Gastroesophageal sphincter (tissue), 4 donors: ENCODE results near the gene E2F3. TPM values are rescaled to one million over a fixed set of nuclear protein-coding genes. Genes with fewer than 3 reads are reported as not detected.

Experiments
- ATAC-seq: fragments of 150-250 bp; one replicate; pipeline ENCODE4 v1.9.1; 2016; ENCODE audit warnings: mild to moderate bottlenecking, moderate library complexity
- H3K27ac ChIP-seq, 4 donors: fragments of 200-600 bp; sonication (generic) in 3 of 4; 1 replicate in 3 of 4; 2 replicates in 1 of 4; pipeline ENCODE4 v1.5.1; 2016 to 2019
- H3K27me3 ChIP-seq: fragments of 200-600 bp; sonication (generic); one replicate; pipeline ENCODE4 v1.5.1; 2019
- H3K36me3 ChIP-seq, 2 donors: fragments of 200-600 bp; sonication (generic); one replicate each; pipeline ENCODE4 v1.5.1; 2019; ENCODE audit warnings: control low read depth in 1 of 2
- H3K4me1 ChIP-seq, 3 donors: fragments of 200-600 bp; sonication (generic); 1 replicate in 2 of 3; 2 replicates in 1 of 3; pipeline ENCODE4 v1.5.1; 2016 to 2019; ENCODE audit warnings: control low read depth in 2 of 3
- H3K4me3 ChIP-seq, 2 donors: fragments of 200-600 bp; sonication (generic); one replicate each; pipeline ENCODE4 v1.5.1; 2019; ENCODE audit warnings: mild to moderate bottlenecking in 1 of 2, moderate library complexity in 1 of 2
- H3K9me3 ChIP-seq, 3 donors: fragments of 200-600 bp; sonication (generic); one replicate each; pipeline ENCODE4 v1.5.1; 2017 to 2019; ENCODE audit warnings: control low read depth in 2 of 3
- CTCF ChIP-seq, 4 experiments: fragments of 200-600 bp in 2 of 4; fragments of 450-650 bp in 2 of 4; sonication (generic) in 1 of 4; IDR thresholded peaks; one replicate each; pipeline ENCODE4 v1.5.1; 2017 to 2019; ENCODE audit warnings: antibody characterized with exemption in 4 of 4, mild to moderate bottlenecking in 2 of 4, moderate library complexity in 2 of 4
- EP300 ChIP-seq: sonication (generic); formaldehyde crosslinking; IDR thresholded peaks from one replicate; pipeline ENCODE4 v1.6.1; 2017; ENCODE audit warnings: antibody characterized with exemption, mild to moderate bottlenecking
- POLR2A ChIP-seq, 2 donors: fragments of 450-650 bp; IDR thresholded peaks; one replicate each; pipeline ENCODE4 v1.6.1; 2017; ENCODE audit warnings: antibody characterized with exemption in 2 of 2, mild to moderate bottlenecking in 2 of 2, moderate library complexity in 1 of 2
- POLR2AphosphoS5 ChIP-seq: sonication (generic); formaldehyde crosslinking; IDR thresholded peaks from one replicate; pipeline ENCODE4 v1.6.1; 2017; ENCODE audit warnings: antibody characterized with exemption
- WGBS, 2 donors: methylation state at CpG; one replicate each; pipeline ENCODE4 v1.1.5; 2018; ENCODE audit warnings: low coverage in 1 of 2; 5-methylcytosine and 5-hydroxymethylcytosine counted together
- total RNA-seq, 4 donors: library from RNA; depleted of rRNA; stranded (reverse); fragments of >200 nt; gene quantifications; one replicate each; pipeline ENCODE4 v1.1.0, GENCODE V29; 2016

E2F3 gene
- total RNA-seq, 4 donors from 2014 or later: 3.4 to 6.5 (median 5.2) TPM

GRCh38 chr6:20490591-20490990, 88.9 kb downstream of the E2F3 start:
- Histone ChIP-seq H3K4me3 (no peak overlapping the region), H3K36me3 (peaks cover 0 to 47% of the 10 kb centered on the region in 2 donors), H3K27me3 (no peaks in the 10 kb centered on the region), H3K9me3 (no peaks in the 10 kb centered on the region), H3K4me1 (no peaks in the 10 kb centered on the region), H3K27ac (no peak overlapping the region)
- WGBS, 2 donors: 79 to 88% methylated on average over 4 to 6 of the region's 6 CpGs
- TF ChIP-seq POLR2AphosphoS5 (no peak), POLR2A (IDR thresholded peaks at IDR 0.05) (no peak), CTCF (IDR thresholded peaks at IDR 0.05) (no peak), EP300 (no peak)
- ATAC-seq: no peak

GRCh38 chr6:20492099-20492498, 90.4 kb downstream of the E2F3 start:
- no peaks in the 10 kb centered on the region for H3K9me3 ChIP-seq
- 60 to 83% methylated on average over 1 of the region's 2 CpGs for WGBS, 2 donors
- no peaks in the 10 kb centered on the region for H3K4me1 ChIP-seq
- H3K27me3 ChIP-seq: no peaks in the 10 kb centered on the region
- peaks cover 0 to 39% of the 10 kb centered on the region in 2 donors for H3K36me3 ChIP-seq
- ATAC-seq: no peak
- H3K4me3 ChIP-seq: no peak overlapping the region
- H3K27ac ChIP-seq: no peak overlapping the region
- TF ChIP-seq CTCF (IDR thresholded peaks at IDR 0.05) (no peak), EP300 (no peak), POLR2A (IDR thresholded peaks at IDR 0.05) (no peak), POLR2AphosphoS5 (no peak)

- Histone ChIP-seq H3K4me3 (no peak overlapping the region), H3K4me1 (no peaks in the 10 kb centered on the region), H3K9me3 (no peaks in the 10 kb centered on the region), H3K27me3 (no peaks in the 10 kb centered on the region), H3K27ac (no peak overlapping the region), H3K36me3 (no peaks in the 10 kb centered on the region)
- 67 to 70% methylated on average over 8 of the region's 8 CpGs for WGBS, 2 donors
- TF ChIP-seq POLR2A (IDR thresholded peaks at IDR 0.05) (no peak), EP300 (no peak), CTCF (IDR thresholded peaks at IDR 0.05) (no peak), POLR2AphosphoS5 (no peak)
- no peak for ATAC-seq
Observed at GRCh38 chr6:20497216-20498040, 95.7 kb downstream of the E2F3 start.

GRCh38 chr6:20498041-20498385, 96.3 kb downstream of the E2F3 start:
- H3K27me3 ChIP-seq: no peaks in the 10 kb centered on the region
- no peaks in the 10 kb centered on the region for H3K4me1 ChIP-seq
- H3K9me3 ChIP-seq: no peaks in the 10 kb centered on the region
- no peak for TF ChIP-seq POLR2AphosphoS5
- TF ChIP-seq POLR2A (IDR thresholded peaks at IDR 0.05): no peak
- TF ChIP-seq EP300: no peak
- TF ChIP-seq CTCF (IDR thresholded peaks at IDR 0.05): no peak
- no peak overlapping the region for H3K4me3 ChIP-seq
- no peak for ATAC-seq
- 90 to 97% methylated on average over 2 of the region's 2 CpGs for WGBS, 2 donors
- no peak overlapping the region for H3K27ac ChIP-seq
- no peaks in the 10 kb centered on the region for H3K36me3 ChIP-seq

- no peaks in the 10 kb centered on the region for H3K9me3 ChIP-seq
- H3K27ac ChIP-seq: no peak overlapping the region
- no peaks in the 10 kb centered on the region for H3K4me1 ChIP-seq
- TF ChIP-seq POLR2A (IDR thresholded peaks at IDR 0.05) (no peak), EP300 (no peak), POLR2AphosphoS5 (no peak), CTCF (IDR thresholded peaks at IDR 0.05) (no peak)
- whole genome bisulfite sequencing, 2 donors: 40 to 62% methylated on average over 1 to 2 of the region's 2 CpGs
- no peak overlapping the region for H3K4me3 ChIP-seq
- no peak for ATAC-seq
- H3K36me3 ChIP-seq: no peaks in the 10 kb centered on the region
- H3K27me3 ChIP-seq: no peaks in the 10 kb centered on the region
Observed at GRCh38 chr6:20509212-20509611, 107.5 kb downstream of the E2F3 start.
